Gastroesophageal sphincter (tissue), 4 donors: ENCODE results near the gene MRPS15. TPM values are rescaled to one million over a fixed set of nuclear protein-coding genes. Genes with fewer than 3 reads are reported as not detected.

Source experiments
- ATAC-seq: fragments of 150-250 bp; one replicate; pipeline ENCODE4 v1.9.1; 2016; ENCODE audit warnings: mild to moderate bottlenecking, moderate library complexity
- H3K27ac ChIP-seq, 4 donors: fragments of 200-600 bp; sonication (generic) in 3 of 4; 1 replicate in 3 of 4; 2 replicates in 1 of 4; pipeline ENCODE4 v1.5.1; 2016 to 2019
- H3K27me3 ChIP-seq: fragments of 200-600 bp; sonication (generic); one replicate; pipeline ENCODE4 v1.5.1; 2019
- H3K36me3 ChIP-seq, 2 donors: fragments of 200-600 bp; sonication (generic); one replicate each; pipeline ENCODE4 v1.5.1; 2019; ENCODE audit warnings: control low read depth in 1 of 2
- H3K4me1 ChIP-seq, 3 donors: fragments of 200-600 bp; sonication (generic); 1 replicate in 2 of 3; 2 replicates in 1 of 3; pipeline ENCODE4 v1.5.1; 2016 to 2019; ENCODE audit warnings: control low read depth in 2 of 3
- H3K4me3 ChIP-seq, 2 donors: fragments of 200-600 bp; sonication (generic); one replicate each; pipeline ENCODE4 v1.5.1; 2019; ENCODE audit warnings: mild to moderate bottlenecking in 1 of 2, moderate library complexity in 1 of 2
- H3K9me3 ChIP-seq, 3 donors: fragments of 200-600 bp; sonication (generic); one replicate each; pipeline ENCODE4 v1.5.1; 2017 to 2019; ENCODE audit warnings: control low read depth in 2 of 3
- EP300 ChIP-seq: sonication (generic); formaldehyde crosslinking; IDR thresholded peaks from one replicate; pipeline ENCODE4 v1.6.1; 2017; ENCODE audit warnings: antibody characterized with exemption, mild to moderate bottlenecking
- POLR2A ChIP-seq, 2 donors: fragments of 450-650 bp; IDR thresholded peaks; one replicate each; pipeline ENCODE4 v1.6.1; 2017; ENCODE audit warnings: antibody characterized with exemption in 2 of 2, mild to moderate bottlenecking in 2 of 2, moderate library complexity in 1 of 2
- POLR2AphosphoS5 ChIP-seq: sonication (generic); formaldehyde crosslinking; IDR thresholded peaks from one replicate; pipeline ENCODE4 v1.6.1; 2017; ENCODE audit warnings: antibody characterized with exemption
- WGBS, 2 donors: methylation state at CpG; one replicate each; pipeline ENCODE4 v1.1.5; 2018; ENCODE audit warnings: low coverage in 1 of 2; 5-methylcytosine and 5-hydroxymethylcytosine counted together
- total RNA-seq, 4 donors: library from RNA; depleted of rRNA; stranded (reverse); fragments of >200 nt; gene quantifications; one replicate each; pipeline ENCODE4 v1.1.0, GENCODE V29; 2016
- TF ChIP-seq, protein P1 (sequence below), 4 experiments: fragments of 200-600 bp in 2 of 4; fragments of 450-650 bp in 2 of 4; sonication (generic) in 1 of 4; IDR thresholded peaks; one replicate each; pipeline ENCODE4 v1.5.1; 2017 to 2019; ENCODE audit warnings: antibody characterized with exemption in 4 of 4, mild to moderate bottlenecking in 2 of 4, moderate library complexity in 2 of 4

Gene MRPS15
- total RNA-seq, 4 donors from 2014 or later: 52.6 to 68.5 (median 61.3) TPM

DNA sequence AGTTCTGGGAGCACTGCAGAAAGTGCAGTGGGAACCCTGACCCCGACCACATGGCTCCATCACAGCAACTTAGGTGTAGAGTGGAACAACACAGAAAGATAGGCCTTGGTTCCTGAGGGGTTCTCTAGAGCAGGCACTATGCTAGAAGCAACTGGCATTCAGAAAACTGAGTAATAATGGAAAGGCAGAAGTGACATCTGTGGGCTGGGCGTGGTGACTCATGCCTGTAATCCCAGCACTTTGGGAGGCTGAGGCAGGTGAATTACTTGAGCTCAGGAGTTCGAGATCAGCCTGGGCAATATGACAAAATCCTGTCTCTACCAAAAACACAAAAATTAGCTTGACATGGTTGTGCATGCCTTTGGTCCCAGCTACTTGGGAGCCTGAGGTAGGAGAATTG, 5.3 kb downstream of the MRPS15 start:
- no peak overlapping the region for H3K27ac ChIP-seq
- no peaks in the 10 kb centered on the region for H3K27me3 ChIP-seq
- peaks cover 0 to 86% of the 10 kb centered on the region in 2 donors for H3K36me3 ChIP-seq
- no peaks in the 10 kb centered on the region for H3K9me3 ChIP-seq
- no peak for ATAC-seq
- TF ChIP-seq EP300: no peak
- no peak for TF ChIP-seq POLR2A (IDR thresholded peaks at IDR 0.05)
- TF ChIP-seq, protein P1, sequence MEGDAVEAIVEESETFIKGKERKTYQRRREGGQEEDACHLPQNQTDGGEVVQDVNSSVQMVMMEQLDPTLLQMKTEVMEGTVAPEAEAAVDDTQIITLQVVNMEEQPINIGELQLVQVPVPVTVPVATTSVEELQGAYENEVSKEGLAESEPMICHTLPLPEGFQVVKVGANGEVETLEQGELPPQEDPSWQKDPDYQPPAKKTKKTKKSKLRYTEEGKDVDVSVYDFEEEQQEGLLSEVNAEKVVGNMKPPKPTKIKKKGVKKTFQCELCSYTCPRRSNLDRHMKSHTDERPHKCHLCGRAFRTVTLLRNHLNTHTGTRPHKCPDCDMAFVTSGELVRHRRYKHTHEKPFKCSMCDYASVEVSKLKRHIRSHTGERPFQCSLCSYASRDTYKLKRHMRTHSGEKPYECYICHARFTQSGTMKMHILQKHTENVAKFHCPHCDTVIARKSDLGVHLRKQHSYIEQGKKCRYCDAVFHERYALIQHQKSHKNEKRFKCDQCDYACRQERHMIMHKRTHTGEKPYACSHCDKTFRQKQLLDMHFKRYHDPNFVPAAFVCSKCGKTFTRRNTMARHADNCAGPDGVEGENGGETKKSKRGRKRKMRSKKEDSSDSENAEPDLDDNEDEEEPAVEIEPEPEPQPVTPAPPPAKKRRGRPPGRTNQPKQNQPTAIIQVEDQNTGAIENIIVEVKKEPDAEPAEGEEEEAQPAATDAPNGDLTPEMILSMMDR (IDR thresholded peaks at IDR 0.05): no peak
- no peak for TF ChIP-seq POLR2AphosphoS5
- no peak overlapping the region for H3K4me3 ChIP-seq
- peaks cover 4 to 23% (median 13%) of the 10 kb centered on the region in 3 donors for H3K4me1 ChIP-seq
- 83% methylated on average over 3 of the region's 3 CpGs; no CpG with 5 or more reads in 1 of the 2 donors for WGBS, 2 donors

DNA sequence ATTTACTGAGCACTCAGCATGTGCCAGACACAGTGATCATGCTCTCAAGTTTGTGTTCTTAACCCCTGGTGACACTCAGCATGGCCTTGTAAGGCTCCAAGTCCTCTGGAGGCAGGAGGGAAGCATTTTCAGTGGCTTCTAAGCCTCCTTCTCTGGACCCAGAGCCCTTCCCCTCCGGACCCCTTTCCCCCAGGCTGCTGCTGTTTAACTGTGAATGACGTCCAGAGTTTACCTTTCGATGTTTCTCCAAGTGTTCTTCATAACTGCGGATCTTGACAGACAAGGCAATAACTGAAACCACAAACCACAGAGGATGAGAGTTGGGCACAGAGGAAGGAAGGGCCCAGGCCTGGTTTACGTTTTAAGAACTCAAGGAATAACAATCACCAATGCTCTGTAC, 6.5 kb downstream of the MRPS15 start:
- H3K27ac ChIP-seq: no peak overlapping the region
- no peaks in the 10 kb centered on the region for H3K27me3 ChIP-seq
- TF ChIP-seq, protein P1 (IDR thresholded peaks at IDR 0.05): no peak
- no peak for TF ChIP-seq POLR2AphosphoS5
- no peak for TF ChIP-seq EP300
- TF ChIP-seq POLR2A (IDR thresholded peaks at IDR 0.05): no peak
- H3K36me3 ChIP-seq: peaks cover 0 to 87% of the 10 kb centered on the region in 2 donors
- no peak overlapping the region for H3K4me3 ChIP-seq
- no peaks in the 10 kb centered on the region for H3K9me3 ChIP-seq
- no peak for ATAC-seq
- peaks cover 0 to 11% (median 4%) of the 10 kb centered on the region in 3 donors for H3K4me1 ChIP-seq
- 72 to 84% methylated on average over 4 to 5 of the region's 5 CpGs for WGBS, 2 donors

DNA sequence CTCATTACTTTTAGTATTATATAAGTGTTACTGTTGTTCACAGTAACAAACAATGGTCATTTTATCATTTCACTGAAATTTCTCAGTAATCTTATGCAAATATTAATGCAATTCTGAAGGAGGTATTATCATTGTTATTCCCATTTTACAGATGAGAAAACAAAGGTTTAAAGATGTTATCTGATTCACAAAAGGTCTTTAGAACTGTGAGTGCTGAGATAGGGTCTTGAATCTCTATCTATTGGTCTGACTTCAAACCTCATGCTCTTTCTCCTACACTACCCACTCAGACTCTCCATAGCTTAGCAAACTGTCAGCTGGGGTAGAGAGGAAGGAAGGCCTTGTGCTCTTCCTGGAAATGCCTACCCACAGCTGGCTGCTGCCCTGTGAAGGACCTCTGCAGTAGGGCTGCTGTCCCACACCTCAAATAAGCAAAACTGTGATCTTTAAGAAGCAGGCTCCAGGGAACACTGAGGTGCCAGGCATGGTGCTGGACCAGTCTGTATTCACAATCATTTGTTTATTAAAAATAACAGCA, 7.7 kb downstream of the MRPS15 start:
- Histone ChIP-seq H3K4me1 (no peaks in the 10 kb centered on the region), H3K9me3 (no peaks in the 10 kb centered on the region), H3K27me3 (no peaks in the 10 kb centered on the region), H3K36me3 (peaks cover 0 to 77% of the 10 kb centered on the region in 2 donors), H3K27ac (no peak overlapping the region), H3K4me3 (no peak overlapping the region)
- TF ChIP-seq, protein P1 (IDR thresholded peaks at IDR 0.05): no peak
- TF ChIP-seq EP300: no peak
- no peak for TF ChIP-seq POLR2A (IDR thresholded peaks at IDR 0.05)
- no peak for TF ChIP-seq POLR2AphosphoS5
- no peak for ATAC-seq

DNA sequence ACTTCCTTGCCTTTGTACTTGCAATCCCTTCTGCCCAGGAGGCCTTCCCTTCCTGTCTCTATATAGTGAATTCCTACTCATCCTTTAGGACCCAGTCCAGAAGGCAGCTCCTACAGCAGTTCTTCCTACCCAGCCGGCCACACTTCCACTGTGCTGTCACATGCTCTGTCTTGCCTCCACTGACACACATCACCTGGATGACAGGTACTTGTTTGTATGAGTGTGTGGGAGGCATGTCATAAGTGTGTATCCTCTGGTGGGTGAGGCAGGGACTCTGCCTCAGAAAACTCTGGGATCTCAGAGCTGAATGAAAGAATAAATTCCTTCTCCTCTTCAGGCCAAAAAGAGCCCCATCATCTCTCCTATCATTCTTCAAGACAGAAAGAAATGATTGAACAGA, 8.8 kb downstream of the MRPS15 start:
- no CpG with 5 or more reads among the region's 1 CpG for WGBS, 2 donors
- peaks cover 0 to 66% of the 10 kb centered on the region in 2 donors for H3K36me3 ChIP-seq
- no peak overlapping the region for H3K4me3 ChIP-seq
- H3K4me1 ChIP-seq: peaks cover 0 to 5% (median 0%) of the 10 kb centered on the region in 3 donors
- ATAC-seq: no peak
- no peaks in the 10 kb centered on the region for H3K9me3 ChIP-seq
- no peaks in the 10 kb centered on the region for H3K27me3 ChIP-seq
- no peak overlapping the region for H3K27ac ChIP-seq
- TF ChIP-seq EP300: no peak
- TF ChIP-seq POLR2A (IDR thresholded peaks at IDR 0.05): no peak
- TF ChIP-seq, protein P1 (IDR thresholded peaks at IDR 0.05): no peak
- TF ChIP-seq POLR2AphosphoS5: no peak

DNA sequence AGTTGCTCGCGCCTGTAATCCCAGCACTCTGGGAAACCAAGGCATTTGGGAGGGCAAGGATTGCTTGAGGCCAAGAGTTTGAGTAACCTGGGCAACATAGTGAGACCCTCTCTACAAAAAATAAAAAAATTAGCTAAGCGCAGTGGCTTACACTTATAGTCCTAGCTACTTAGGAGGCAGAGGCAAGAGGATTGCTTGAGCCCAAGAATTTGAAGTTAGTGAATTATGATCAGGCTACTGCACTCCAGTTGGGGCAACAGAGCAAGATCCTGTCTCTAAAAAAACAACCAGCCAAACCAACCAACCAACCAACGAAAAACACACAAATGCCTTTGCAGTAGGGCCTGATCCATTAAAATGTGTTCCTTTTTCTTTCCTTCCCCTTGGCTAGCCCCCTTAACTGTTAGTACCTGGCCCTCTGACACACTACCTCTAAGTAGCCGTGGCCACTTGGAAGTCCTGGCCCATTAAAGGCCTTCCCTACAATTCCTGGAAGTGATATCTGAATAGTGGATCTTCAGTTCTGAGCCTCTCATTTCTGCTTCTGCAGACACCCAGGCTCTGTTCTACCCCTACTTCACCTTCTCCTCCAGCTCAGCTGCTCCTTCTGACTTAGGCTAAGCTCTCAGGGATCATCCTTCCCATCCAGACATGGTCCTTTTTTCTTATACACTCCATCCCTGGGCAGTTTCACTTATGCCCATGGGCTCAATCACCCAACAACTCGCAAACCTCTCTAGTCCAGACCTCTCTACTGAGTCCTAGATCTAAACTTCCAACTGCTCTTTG, 10.4 kb downstream of the MRPS15 start:
- peaks cover 0 to 14% (median 5%) of the 10 kb centered on the region in 3 donors for H3K4me1 ChIP-seq
- no peaks in the 10 kb centered on the region for H3K9me3 ChIP-seq
- TF ChIP-seq POLR2A (IDR thresholded peaks at IDR 0.05) (no peak), EP300 (no peak), POLR2AphosphoS5 (no peak)
- TF ChIP-seq, protein P1 (IDR thresholded peaks at IDR 0.05): no peak
- H3K36me3 ChIP-seq: peaks cover 0 to 50% of the 10 kb centered on the region in 2 donors
- no peak for ATAC-seq
- H3K27me3 ChIP-seq: no peaks in the 10 kb centered on the region
- no peak overlapping the region for H3K27ac ChIP-seq
- no peak overlapping the region for H3K4me3 ChIP-seq
- 76 to 98% methylated on average over 6 of the region's 6 CpGs for WGBS, 2 donors
